Measurements from ENCODE around the gene EPG5. TPM values are rescaled to one million over a fixed set of nuclear protein-coding genes. Genes with fewer than 3 reads are reported as not detected.

EPG5 gene
- total RNA-seq, 2 experiments from 2014 or later, result 4.8 to 8.7 TPM

GRCh38 chr18:45926085-45926484 lies 41.0 kb downstream of the EPG5 start:
- Histone ChIP-seq H3K79me2 (ENCODE audit: insufficient read depth, low read depth, low read length) (no peaks in the 10 kb centered on the region), H3K9me2 (ENCODE audit: insufficient read depth, low read length) (no peaks in the 10 kb centered on the region), H3K9me3 (ENCODE audit: low read length) (no peaks in the 10 kb centered on the region), H3K4me2 (ENCODE audit: low read length) (no peak overlapping the region), H3K4me3 (ENCODE audit: low read depth, low read length, poor library complexity, severe bottlenecking) (no peak overlapping the region), H3K36me3 (ENCODE audit: insufficient read depth, low read length) (peaks cover 15% of the 10 kb centered on the region), H4K20me1 (ENCODE audit: insufficient read depth, low read length) (no peaks in the 10 kb centered on the region), H2AFZ (ENCODE audit: low read length) (no peak overlapping the region), H3K4me1 (ENCODE audit: insufficient read depth, low read length, poor library complexity, severe bottlenecking) (no peaks in the 10 kb centered on the region), H3K27ac (ENCODE audit: low read depth, low read length, poor library complexity, severe bottlenecking) (no peak overlapping the region)
- TF ChIP-seq CTCF (conservative IDR thresholded peaks at IDR 0.05; ENCODE audit: low read length), result no peak
- TF ChIP-seq EZH2phosphoT487 (IDR thresholded peaks at IDR 0.05; ENCODE audit: borderline replicate concordance, low read depth, low read length), result no peak
- CTCF ChIA-PET (ENCODE audit: unreplicated experiment), result no interaction called here
- no peak for DNase-seq (ENCODE audit: low spot score)
- intact Hi-C loops (cut with micrococcal nuclease; ENCODE audit: unreplicated experiment), result no loop called here
- POLR2A ChIA-PET, result no interaction called here
- BruUV-seq (replicated peaks), result no TSS peak

- no peak overlapping the region for H3K27ac ChIP-seq (ENCODE audit: low read depth, low read length, poor library complexity, severe bottlenecking)
- no peaks in the 10 kb centered on the region for H3K79me2 ChIP-seq (ENCODE audit: insufficient read depth, low read depth, low read length)
- no peak overlapping the region for H3K4me2 ChIP-seq (ENCODE audit: low read length)
- H4K20me1 ChIP-seq (ENCODE audit: insufficient read depth, low read length), result no peaks in the 10 kb centered on the region
- DNase-seq (ENCODE audit: low spot score), result no peak
- TF ChIP-seq CTCF (conservative IDR thresholded peaks at IDR 0.05; ENCODE audit: low read length), result no peak
- no peak for TF ChIP-seq EZH2phosphoT487 (IDR thresholded peaks at IDR 0.05; ENCODE audit: borderline replicate concordance, low read depth, low read length)
- BruUV-seq (replicated peaks), result no TSS peak
- intact Hi-C loops (cut with micrococcal nuclease; ENCODE audit: unreplicated experiment), result no loop called here
- no peaks in the 10 kb centered on the region for H3K4me1 ChIP-seq (ENCODE audit: insufficient read depth, low read length, poor library complexity, severe bottlenecking)
- H3K9me3 ChIP-seq (ENCODE audit: low read length), result no peaks in the 10 kb centered on the region
- no peak overlapping the region for H3K4me3 ChIP-seq (ENCODE audit: low read depth, low read length, poor library complexity, severe bottlenecking)
- H2AFZ ChIP-seq (ENCODE audit: low read length), result no peak overlapping the region
- peaks cover 10% of the 10 kb centered on the region for H3K36me3 ChIP-seq (ENCODE audit: insufficient read depth, low read length)
- POLR2A ChIA-PET, result no interaction called here
- CTCF ChIA-PET (ENCODE audit: unreplicated experiment), result no interaction called here
- no peaks in the 10 kb centered on the region for H3K9me2 ChIP-seq (ENCODE audit: insufficient read depth, low read length)
Measured at GRCh38 chr18:45923138-45923537, 44.0 kb downstream of the EPG5 start.

DNA sequence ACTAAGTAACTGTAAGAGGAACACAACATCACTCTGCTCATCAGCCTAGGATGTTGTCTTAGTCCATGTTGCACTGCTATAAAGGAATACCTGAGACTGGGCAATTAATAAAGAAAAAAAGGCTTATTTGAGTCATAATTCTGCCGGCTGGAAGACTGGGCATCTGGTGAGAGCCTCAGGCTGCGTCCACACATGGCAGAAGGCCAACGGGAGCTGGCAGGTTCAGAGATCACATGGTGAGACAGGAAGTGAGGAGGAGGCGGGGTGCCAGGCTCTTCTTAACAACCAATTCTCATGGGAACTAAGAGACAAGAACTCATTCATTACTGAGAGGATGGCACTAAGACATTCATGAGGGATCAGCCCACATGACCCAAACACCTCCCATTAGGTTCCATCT lies 46.8 kb downstream of the EPG5 start:
- BruUV-seq (replicated peaks), result no TSS peak

More for the DNA sequence above, 46.8 kb downstream of the EPG5 start:
- Histone ChIP-seq H3K36me3 (ENCODE audit: insufficient read depth, low read length) (peaks cover 9% of the 10 kb centered on the region), H3K27ac (ENCODE audit: low read depth, low read length, poor library complexity, severe bottlenecking) (no peak overlapping the region), H3K9me3 (ENCODE audit: low read length) (no peaks in the 10 kb centered on the region), H4K20me1 (ENCODE audit: insufficient read depth, low read length) (no peaks in the 10 kb centered on the region), H3K4me1 (ENCODE audit: insufficient read depth, low read length, poor library complexity, severe bottlenecking) (no peaks in the 10 kb centered on the region), H3K79me2 (ENCODE audit: insufficient read depth, low read depth, low read length) (no peaks in the 10 kb centered on the region), H3K4me2 (ENCODE audit: low read length) (no peak overlapping the region), H3K4me3 (ENCODE audit: low read depth, low read length, poor library complexity, severe bottlenecking) (no peak overlapping the region), H2AFZ (ENCODE audit: low read length) (no peak overlapping the region), H3K9me2 (ENCODE audit: insufficient read depth, low read length) (no peaks in the 10 kb centered on the region)
- intact Hi-C loops (cut with micrococcal nuclease; ENCODE audit: unreplicated experiment), result no loop called here
- ChIA-PET CTCF (ENCODE audit: unreplicated experiment) (no interaction called here), POLR2A (no interaction called here)
- TF ChIP-seq CTCF (conservative IDR thresholded peaks at IDR 0.05; ENCODE audit: low read length) (no peak), EZH2phosphoT487 (IDR thresholded peaks at IDR 0.05; ENCODE audit: borderline replicate concordance, low read depth, low read length) (no peak)
- DNase-seq (ENCODE audit: low spot score), result no peak
